H9 (cell line): ENCODE results near the gene LPCAT4. TPM values are rescaled to one million over a fixed set of nuclear protein-coding genes. Genes with fewer than 3 reads are reported as not detected.

ENCODE experiments used
- DNase-seq: peaks from one replicate; pipeline ENCODE4 v3.0.0-alpha.2; 2017
- H2AFZ ChIP-seq: one replicate; pipeline ENCODE4 v1.6.1; 2013; ENCODE audit warnings: mild to moderate bottlenecking, low read length, control low read depth, moderate library complexity
- H2AK5ac ChIP-seq: 2 replicates; pipeline ENCODE4 v1.6.1; 2013; ENCODE audit warnings: low read length, control low read depth, mixed read lengths; ENCODE audit not compliant: insufficient read length
- H2BK120ac ChIP-seq: one replicate; pipeline ENCODE4 v1.6.1; 2013; ENCODE audit warnings: low read depth, mild to moderate bottlenecking, low read length, control low read depth, inconsistent platforms; ENCODE audit not compliant: poor library complexity, severe bottlenecking
- H2BK12ac ChIP-seq: 2 replicates; pipeline ENCODE4 v1.6.1; 2013; ENCODE audit warnings: low read length, control low read depth, mixed read lengths, low read depth; ENCODE audit not compliant: insufficient read length
- H2BK15ac ChIP-seq: 2 replicates; pipeline ENCODE4 v1.6.1; 2013; ENCODE audit warnings: low read depth, low read length, control low read depth
- H2BK20ac ChIP-seq: one replicate; pipeline ENCODE4 v1.6.1; 2013; ENCODE audit warnings: low read depth, mild to moderate bottlenecking, low read length, control low read depth, inconsistent platforms; ENCODE audit not compliant: poor library complexity, severe bottlenecking
- H2BK5ac ChIP-seq: 2 replicates; pipeline ENCODE4 v1.6.1; 2013; ENCODE audit warnings: low read length, control low read depth, mixed read lengths; ENCODE audit not compliant: insufficient read length
- H3K14ac ChIP-seq: 2 replicates; pipeline ENCODE4 v1.6.1; 2013; ENCODE audit warnings: low read length, control low read depth; ENCODE audit not compliant: insufficient read depth
- H3K18ac ChIP-seq: 2 replicates; pipeline ENCODE4 v1.6.1; 2013; ENCODE audit warnings: low read depth, mild to moderate bottlenecking, mixed read lengths, low read length, control low read depth; ENCODE audit not compliant: insufficient read length
- H3K23ac ChIP-seq: 2 replicates; pipeline ENCODE4 v1.6.1; 2013; ENCODE audit warnings: low read length, control low read depth, mixed read lengths, low read depth; ENCODE audit not compliant: insufficient read length
- H3K23me2 ChIP-seq: 2 replicates; pipeline ENCODE4 v1.6.1; 2013; ENCODE audit warnings: low read depth, mild to moderate bottlenecking, mixed read lengths, low read length, control low read depth; ENCODE audit not compliant: insufficient read length, poor library complexity, severe bottlenecking
- H3K27ac ChIP-seq: 2 replicates; pipeline ENCODE4 v1.5.1; 2013; ENCODE audit warnings: low read length, control low read depth, mixed read lengths, low read depth; ENCODE audit not compliant: insufficient read length
- H3K27me3 ChIP-seq: 2 replicates; pipeline ENCODE4 v1.6.1; 2013; ENCODE audit warnings: low read length, control low read depth, inconsistent platforms; ENCODE audit not compliant: insufficient read depth
- H3K4ac ChIP-seq: 2 replicates; pipeline ENCODE4 v1.6.1; 2013; ENCODE audit warnings: low read depth, mild to moderate bottlenecking, control low read depth, inconsistent platforms, low read length, moderate library complexity
- H3K4me1 ChIP-seq: 2 replicates; pipeline ENCODE4 v1.6.1; 2013; ENCODE audit warnings: low read length, control low read depth, inconsistent platforms; ENCODE audit not compliant: insufficient read depth
- H3K4me2 ChIP-seq: 2 replicates; pipeline ENCODE4 v1.6.1; 2013; ENCODE audit warnings: low read length, control low read depth, mixed read lengths; ENCODE audit not compliant: insufficient read length, insufficient read depth
- H3K56ac ChIP-seq: 2 replicates; pipeline ENCODE4 v1.6.1; 2013; ENCODE audit warnings: low read depth, mild to moderate bottlenecking, mixed read lengths, low read length, control low read depth; ENCODE audit not compliant: insufficient read length
- H3K79me1 ChIP-seq: 2 replicates; pipeline ENCODE4 v1.6.1; 2013; ENCODE audit warnings: low read depth, mild to moderate bottlenecking, moderate library complexity, low read length, control low read depth, inconsistent platforms; ENCODE audit not compliant: insufficient read depth, poor library complexity, severe bottlenecking
- H3K79me2 ChIP-seq: 2 replicates; pipeline ENCODE4 v1.6.1; 2013; ENCODE audit warnings: low read length, control low read depth, inconsistent platforms; ENCODE audit not compliant: insufficient read depth
- H3K9ac ChIP-seq: 2 replicates; pipeline ENCODE4 v1.6.1; 2013; ENCODE audit warnings: low read length, control low read depth, mixed read lengths; ENCODE audit not compliant: insufficient read length; ENCODE audit errors: extremely low read depth
- H3K9me3 ChIP-seq: one replicate; pipeline ENCODE4 v1.6.1; 2013; ENCODE audit warnings: low read depth, low read length, inconsistent platforms; ENCODE audit not compliant: control insufficient read depth
- H3T11ph ChIP-seq: one replicate; pipeline ENCODE4 v1.6.1; 2013; ENCODE audit warnings: mild to moderate bottlenecking, low read length, control low read depth, inconsistent platforms
- H4K20me1 ChIP-seq: one replicate; pipeline ENCODE4 v1.6.1; 2013; ENCODE audit not compliant: control insufficient read depth, insufficient read length, insufficient read depth
- H4K5ac ChIP-seq: 2 replicates; pipeline ENCODE4 v1.6.1; 2013; ENCODE audit warnings: low read depth, mild to moderate bottlenecking, mixed read lengths, low read length, control low read depth; ENCODE audit not compliant: insufficient read length
- H4K8ac ChIP-seq: replicated peaks from 2 replicates; pipeline ENCODE4 v1.6.1; 2013; ENCODE audit warnings: low read length, control low read depth, mixed read lengths, low read depth; ENCODE audit not compliant: insufficient read length
- H4K91ac ChIP-seq: 2 replicates; pipeline ENCODE4 v1.6.1; 2013; ENCODE audit warnings: low read depth, mild to moderate bottlenecking, moderate library complexity, mixed read lengths, low read length, control low read depth; ENCODE audit not compliant: insufficient read length
- H3K27ac Mint-ChIP-seq, 3 experiments: 2 replicates in 2 of 3; 3 replicates in 1 of 3; pipeline ENCODE4 v1.8.0; 2020 to 2021; ENCODE audit warnings: mixed read lengths in 3 of 3, mild to moderate bottlenecking in 1 of 3, moderate library complexity in 1 of 3
- H3K27me3 Mint-ChIP-seq: 2 replicates; pipeline ENCODE4 v1.8.0; 2021; ENCODE audit warnings: low read depth, mild to moderate bottlenecking, moderate library complexity, mixed read lengths
- H3K36me3 Mint-ChIP-seq, 3 experiments: 2 replicates in 2 of 3; 3 replicates in 1 of 3; pipeline ENCODE4 v1.8.0; 2020 to 2021; ENCODE audit warnings: low read depth in 3 of 3, mixed read lengths in 3 of 3; ENCODE audit not compliant: insufficient read depth in 1 of 3
- H3K4me1 Mint-ChIP-seq, 2 experiments: 2 replicates each; pipeline ENCODE4 v1.8.0; 2020; ENCODE audit warnings: mixed read lengths in 2 of 2
- H3K4me3 Mint-ChIP-seq, 2 experiments: 2 replicates in 1 of 2; 3 replicates in 1 of 2; pipeline ENCODE4 v1.8.0; 2020 to 2021; ENCODE audit warnings: mild to moderate bottlenecking in 2 of 2, mixed read lengths in 2 of 2, moderate library complexity in 1 of 2
- H3K9me3 Mint-ChIP-seq, 2 experiments: 2 replicates in 1 of 2; 3 replicates in 1 of 2; pipeline ENCODE4 v1.8.0; 2020; ENCODE audit warnings: mild to moderate bottlenecking in 2 of 2, mixed read lengths in 2 of 2, moderate library complexity in 1 of 2
- WGBS: extraction: QIAGEN DNeasy Blood & Tissue Kit; methylation state at CpG from one replicate; pipeline ENCODE4 v1.1.7; 2013; ENCODE audit warnings: missing lambda C conversion rate, low lambda C conversion rate, mixed read lengths; ENCODE audit not compliant: insufficient read length; ENCODE audit errors: extremely low coverage; 5-methylcytosine and 5-hydroxymethylcytosine counted together
- total RNA-seq: library from RNA; stranded (reverse); gene quantifications from 2 replicates; pipeline ENCODE4 v1.2.1, GENCODE V29; 2021
- TF ChIP-seq, protein P1 (sequence below): fragments of 200-600 bp; sonication (generic); conservative IDR thresholded peaks from 3 replicates; pipeline ENCODE4 v1.8.0; 2021; ENCODE audit warnings: antibody characterized with exemption, mild to moderate bottlenecking

LPCAT4 gene
- total RNA-seq, 1 experiment from 2014 or later, result 71.1 TPM

DNA sequence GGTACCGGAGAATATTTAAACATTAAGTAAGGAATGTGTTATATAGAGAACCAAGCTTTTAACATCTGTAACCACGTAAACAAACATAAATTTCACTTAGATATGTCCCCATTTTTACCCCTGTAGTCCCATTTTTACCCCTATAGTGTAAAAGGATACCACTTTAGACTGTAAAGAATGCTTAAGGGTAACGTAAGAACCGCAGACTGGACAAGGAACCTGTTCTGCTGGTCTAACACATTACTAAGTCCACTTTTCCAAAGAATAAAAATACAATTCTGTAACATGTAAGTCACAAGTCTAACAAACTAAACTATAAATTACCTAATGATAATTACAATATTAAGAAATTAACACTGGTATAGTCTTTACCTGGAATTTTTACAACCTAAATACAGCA lies 32.3 kb downstream of the LPCAT4 start:
- Histone ChIP-seq H4K91ac (no peak overlapping the region), H2BK15ac (no peak overlapping the region), H3K18ac (no peak overlapping the region), H3K4me2 (no peak overlapping the region), H3K4ac (no peak overlapping the region), H3K4me1 (no peaks in the 10 kb centered on the region), H3K56ac (no peak overlapping the region), H3T11ph (no peak overlapping the region), H3K23me2 (peaks cover 7% of the 10 kb centered on the region), H2AFZ (no peak overlapping the region), H3K79me1 (no peaks in the 10 kb centered on the region), H2BK12ac (no peak overlapping the region), H4K20me1 (no peaks in the 10 kb centered on the region), H4K5ac (no peak overlapping the region), H3K27me3 (no peaks in the 10 kb centered on the region), H3K27ac (no peak overlapping the region), H2BK20ac (no peak overlapping the region), H3K9me3 (no peaks in the 10 kb centered on the region), H2AK5ac (no peak overlapping the region), H3K79me2 (no peaks in the 10 kb centered on the region), H2BK5ac (no peak overlapping the region), H3K9ac (no peak overlapping the region), H3K23ac (no peak overlapping the region), H4K8ac (no peak overlapping the region), H3K14ac (no peak overlapping the region), H2BK120ac (no peak overlapping the region)
- DNase-seq, result no peak
- Mint-ChIP-seq H3K27me3 (peaks cover 5% of the 10 kb centered on the region; the same call in 1 of the 2 replicates), H3K9me3 (no peaks in the 10 kb centered on the region), H3K4me1 (peaks cover 7% of the 10 kb centered on the region in 2 experiments), H3K36me3 (no peaks in the 10 kb centered on the region; a peak in 1 of 7 replicates), H3K27ac (no peak overlapping the region), H3K4me3 (no peak overlapping the region)
- no CpG with 5 or more reads among the region's 4 CpGs for WGBS
- TF ChIP-seq, protein P1, sequence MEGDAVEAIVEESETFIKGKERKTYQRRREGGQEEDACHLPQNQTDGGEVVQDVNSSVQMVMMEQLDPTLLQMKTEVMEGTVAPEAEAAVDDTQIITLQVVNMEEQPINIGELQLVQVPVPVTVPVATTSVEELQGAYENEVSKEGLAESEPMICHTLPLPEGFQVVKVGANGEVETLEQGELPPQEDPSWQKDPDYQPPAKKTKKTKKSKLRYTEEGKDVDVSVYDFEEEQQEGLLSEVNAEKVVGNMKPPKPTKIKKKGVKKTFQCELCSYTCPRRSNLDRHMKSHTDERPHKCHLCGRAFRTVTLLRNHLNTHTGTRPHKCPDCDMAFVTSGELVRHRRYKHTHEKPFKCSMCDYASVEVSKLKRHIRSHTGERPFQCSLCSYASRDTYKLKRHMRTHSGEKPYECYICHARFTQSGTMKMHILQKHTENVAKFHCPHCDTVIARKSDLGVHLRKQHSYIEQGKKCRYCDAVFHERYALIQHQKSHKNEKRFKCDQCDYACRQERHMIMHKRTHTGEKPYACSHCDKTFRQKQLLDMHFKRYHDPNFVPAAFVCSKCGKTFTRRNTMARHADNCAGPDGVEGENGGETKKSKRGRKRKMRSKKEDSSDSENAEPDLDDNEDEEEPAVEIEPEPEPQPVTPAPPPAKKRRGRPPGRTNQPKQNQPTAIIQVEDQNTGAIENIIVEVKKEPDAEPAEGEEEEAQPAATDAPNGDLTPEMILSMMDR, result no peak
